Measurements from ENCODE around the gene RBBP4.

GRCh38 chr1:32701421-32701911 is 50.5 kb downstream of the RBBP4 start:
- TF ChIP-seq CTCF (IDR thresholded peaks at IDR 0.05) (no peak), POLR2A (IDR thresholded peaks at IDR 0.05) (no peak)
